ENCODE data around the gene S100B.

GRCh38 chr21:46600978-46601377 is 3.9 kb downstream of the S100B start:
- TF ChIP-seq, protein P1, sequence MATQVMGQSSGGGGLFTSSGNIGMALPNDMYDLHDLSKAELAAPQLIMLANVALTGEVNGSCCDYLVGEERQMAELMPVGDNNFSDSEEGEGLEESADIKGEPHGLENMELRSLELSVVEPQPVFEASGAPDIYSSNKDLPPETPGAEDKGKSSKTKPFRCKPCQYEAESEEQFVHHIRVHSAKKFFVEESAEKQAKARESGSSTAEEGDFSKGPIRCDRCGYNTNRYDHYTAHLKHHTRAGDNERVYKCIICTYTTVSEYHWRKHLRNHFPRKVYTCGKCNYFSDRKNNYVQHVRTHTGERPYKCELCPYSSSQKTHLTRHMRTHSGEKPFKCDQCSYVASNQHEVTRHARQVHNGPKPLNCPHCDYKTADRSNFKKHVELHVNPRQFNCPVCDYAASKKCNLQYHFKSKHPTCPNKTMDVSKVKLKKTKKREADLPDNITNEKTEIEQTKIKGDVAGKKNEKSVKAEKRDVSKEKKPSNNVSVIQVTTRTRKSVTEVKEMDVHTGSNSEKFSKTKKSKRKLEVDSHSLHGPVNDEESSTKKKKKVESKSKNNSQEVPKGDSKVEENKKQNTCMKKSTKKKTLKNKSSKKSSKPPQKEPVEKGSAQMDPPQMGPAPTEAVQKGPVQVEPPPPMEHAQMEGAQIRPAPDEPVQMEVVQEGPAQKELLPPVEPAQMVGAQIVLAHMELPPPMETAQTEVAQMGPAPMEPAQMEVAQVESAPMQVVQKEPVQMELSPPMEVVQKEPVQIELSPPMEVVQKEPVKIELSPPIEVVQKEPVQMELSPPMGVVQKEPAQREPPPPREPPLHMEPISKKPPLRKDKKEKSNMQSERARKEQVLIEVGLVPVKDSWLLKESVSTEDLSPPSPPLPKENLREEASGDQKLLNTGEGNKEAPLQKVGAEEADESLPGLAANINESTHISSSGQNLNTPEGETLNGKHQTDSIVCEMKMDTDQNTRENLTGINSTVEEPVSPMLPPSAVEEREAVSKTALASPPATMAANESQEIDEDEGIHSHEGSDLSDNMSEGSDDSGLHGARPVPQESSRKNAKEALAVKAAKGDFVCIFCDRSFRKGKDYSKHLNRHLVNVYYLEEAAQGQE (IDR thresholded peaks at IDR 0.05; ENCODE audit: low read depth): no peak
- no peak for TF ChIP-seq CREB1 (IDR thresholded peaks at IDR 0.05; ENCODE audit: low read depth)
- TF ChIP-seq TAF1 (IDR thresholded peaks at IDR 0.05; ENCODE audit: low read depth): no peak
- TF ChIP-seq EP300 (IDR thresholded peaks at IDR 0.05; ENCODE audit: borderline replicate concordance): no peak
- no peak for TF ChIP-seq EGR1 (IDR thresholded peaks at IDR 0.05)
- TF ChIP-seq RAD21 (IDR thresholded peaks at IDR 0.05; ENCODE audit: low read depth): no peak
- no peak for TF ChIP-seq MAX (IDR thresholded peaks at IDR 0.05)
- TF ChIP-seq YY1 (IDR thresholded peaks at IDR 0.05; ENCODE audit: low read depth): no peak
- TF ChIP-seq, protein P2, sequence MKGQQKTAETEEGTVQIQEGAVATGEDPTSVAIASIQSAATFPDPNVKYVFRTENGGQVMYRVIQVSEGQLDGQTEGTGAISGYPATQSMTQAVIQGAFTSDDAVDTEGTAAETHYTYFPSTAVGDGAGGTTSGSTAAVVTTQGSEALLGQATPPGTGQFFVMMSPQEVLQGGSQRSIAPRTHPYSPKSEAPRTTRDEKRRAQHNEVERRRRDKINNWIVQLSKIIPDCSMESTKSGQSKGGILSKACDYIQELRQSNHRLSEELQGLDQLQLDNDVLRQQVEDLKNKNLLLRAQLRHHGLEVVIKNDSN (IDR thresholded peaks at IDR 0.05): no peak
